Tibial nerve (tissue), 3 donors: ENCODE data around the gene GABRB1.

ENCODE experiments used
- EP300 ChIP-seq, 2 donors: sonication (generic); formaldehyde crosslinking; IDR thresholded peaks; one replicate each; pipeline ENCODE4 v1.6.1; 2017; ENCODE audit warnings: antibody characterized with exemption in 2 of 2, mild to moderate bottlenecking in 1 of 2
- POLR2A ChIP-seq, 2 donors: fragments of 450-650 bp; IDR thresholded peaks; one replicate each; pipeline ENCODE4 v1.6.1; 2017; ENCODE audit warnings: antibody characterized with exemption in 2 of 2, mild to moderate bottlenecking in 2 of 2, moderate library complexity in 2 of 2

DNA sequence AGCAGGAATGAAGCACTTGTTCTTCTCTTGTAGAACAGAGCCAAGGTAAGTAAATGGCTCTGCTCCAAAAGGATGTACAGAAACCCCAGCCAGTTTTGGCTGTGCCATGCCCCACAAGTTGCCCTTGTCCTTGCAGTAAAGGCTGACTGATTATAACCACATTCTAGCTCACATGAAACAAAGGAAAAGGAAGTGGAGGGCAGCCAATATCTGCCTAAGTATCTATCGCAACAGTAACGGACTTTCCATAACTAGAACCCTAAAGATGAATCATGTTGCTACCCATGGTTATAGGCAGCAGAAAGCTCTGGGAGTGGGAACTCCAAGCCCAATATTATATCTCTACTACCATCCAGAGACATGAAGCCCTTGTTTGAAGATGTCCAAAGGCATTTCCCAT, 336.4 kb downstream of the GABRB1 start:
- TF ChIP-seq EP300 (IDR thresholded peaks at IDR 0.05) (no peak), POLR2A (IDR thresholded peaks at IDR 0.05) (no peak)
